ENCODE results near the gene AP2B1.

Gene AP2B1

GRCh38 chr17:35766903-35767510 lies 179.9 kb downstream of the AP2B1 start:
- H3K4me3 ChIP-seq (ENCODE audit: low read length) = no peak overlapping the region
- TF ChIP-seq EZH2phosphoT487 (IDR thresholded peaks at IDR 0.05; ENCODE audit: borderline replicate concordance, low read length) = no peak
- TF ChIP-seq CTCF (IDR thresholded peaks at IDR 0.05; ENCODE audit: low read depth, low read length, poor library complexity, severe bottlenecking) = peak; percentile 46
- no peaks in the 10 kb centered on the region for H4K20me1 ChIP-seq (ENCODE audit: control insufficient read depth, insufficient read depth, low read depth, low read length)
- no peak overlapping the region for H3K27ac ChIP-seq (ENCODE audit: low read depth, low read length)
- no peaks in the 10 kb centered on the region for H3K79me2 ChIP-seq (ENCODE audit: control insufficient read depth, low read length)
- H3K9me2 ChIP-seq (replicated peaks; ENCODE audit: control insufficient read depth, low read length) = no peaks in the 10 kb centered on the region
- H3F3A ChIP-seq (ENCODE audit: control insufficient read depth, insufficient read depth) = no peaks in the 10 kb centered on the region
- H3K27me3 ChIP-seq (ENCODE audit: control insufficient read depth, low read length) = peaks cover 6% of the 10 kb centered on the region; the same call in 1 of the 2 replicates
- H3K36me3 ChIP-seq (ENCODE audit: control insufficient read depth, low read length) = no peaks in the 10 kb centered on the region
- H3K4me1 ChIP-seq (ENCODE audit: control insufficient read depth, low read length) = peaks cover 12% of the 10 kb centered on the region
- no peaks in the 10 kb centered on the region for H3K9me3 ChIP-seq (ENCODE audit: control insufficient read depth, insufficient read depth, low read length)
- no peak overlapping the region for H3K4me2 ChIP-seq (ENCODE audit: low read length)

- H3K79me2 ChIP-seq (ENCODE audit: control insufficient read depth, low read length) = no peaks in the 10 kb centered on the region
- no peaks in the 10 kb centered on the region for H3K36me3 ChIP-seq (ENCODE audit: control insufficient read depth, low read length)
- no peaks in the 10 kb centered on the region for H4K20me1 ChIP-seq (ENCODE audit: control insufficient read depth, insufficient read depth, low read depth, low read length)
- H3K4me1 ChIP-seq (ENCODE audit: control insufficient read depth, low read length) = peaks cover 12% of the 10 kb centered on the region
- no peaks in the 10 kb centered on the region for H3K9me3 ChIP-seq (ENCODE audit: control insufficient read depth, insufficient read depth, low read length)
- H3K4me3 ChIP-seq (ENCODE audit: low read length) = no peak overlapping the region
- no peaks in the 10 kb centered on the region for H3K9me2 ChIP-seq (replicated peaks; ENCODE audit: control insufficient read depth, low read length)
- no peak overlapping the region for H3K4me2 ChIP-seq (ENCODE audit: low read length)
- no peaks in the 10 kb centered on the region for H3F3A ChIP-seq (ENCODE audit: control insufficient read depth, insufficient read depth)
- no peak for TF ChIP-seq EZH2phosphoT487 (IDR thresholded peaks at IDR 0.05; ENCODE audit: borderline replicate concordance, low read length)
- TF ChIP-seq CTCF (IDR thresholded peaks at IDR 0.05; ENCODE audit: low read depth, low read length, poor library complexity, severe bottlenecking) = no peak
- H3K27ac ChIP-seq (ENCODE audit: low read depth, low read length) = no peak overlapping the region
- H3K27me3 ChIP-seq (ENCODE audit: control insufficient read depth, low read length) = peaks cover 9% of the 10 kb centered on the region; the same call in 1 of the 2 replicates
These were observed 181.7 kb downstream of the AP2B1 start for GRCh38 chr17:35768797-35769196.

GRCh38 chr17:35769895-35770486 lies 182.9 kb downstream of the AP2B1 start:
- Histone ChIP-seq H3K27me3 (ENCODE audit: control insufficient read depth, low read length) (peaks cover 9% of the 10 kb centered on the region), H3K9me3 (ENCODE audit: control insufficient read depth, insufficient read depth, low read length) (no peaks in the 10 kb centered on the region), H4K20me1 (ENCODE audit: control insufficient read depth, insufficient read depth, low read depth, low read length) (no peaks in the 10 kb centered on the region), H3K4me1 (ENCODE audit: control insufficient read depth, low read length) (peaks cover 5% of the 10 kb centered on the region), H3K9me2 (replicated peaks; ENCODE audit: control insufficient read depth, low read length) (no peaks in the 10 kb centered on the region), H3K4me3 (ENCODE audit: low read length) (no peak overlapping the region), H3K27ac (ENCODE audit: low read depth, low read length) (no peak overlapping the region), H3K36me3 (ENCODE audit: control insufficient read depth, low read length) (no peaks in the 10 kb centered on the region), H3K4me2 (ENCODE audit: low read length) (no peak overlapping the region), H3F3A (ENCODE audit: control insufficient read depth, insufficient read depth) (no peaks in the 10 kb centered on the region), H3K79me2 (ENCODE audit: control insufficient read depth, low read length) (no peaks in the 10 kb centered on the region)
- no peak for TF ChIP-seq EZH2phosphoT487 (IDR thresholded peaks at IDR 0.05; ENCODE audit: borderline replicate concordance, low read length)
- TF ChIP-seq CTCF (IDR thresholded peaks at IDR 0.05; ENCODE audit: low read depth, low read length, poor library complexity, severe bottlenecking) = peak; percentile 47

All from DOHH2 (cell line).